SK-MEL-5 (cell line): ENCODE data around the gene TMEM145. TPM values are rescaled to one million over a fixed set of nuclear protein-coding genes. Genes with fewer than 3 reads are reported as not detected.

Source experiments
- DNase-seq: peaks from one replicate; pipeline ENCODE4 v3.0.0-alpha.2; 2016; ENCODE audit warnings: low read depth, low spot score
- in situ Hi-C: cut with HindIII; loops from 2 replicates; pipeline ENCODE4 v1.10.0; 2016; ENCODE audit warnings: low sequenced_read_pairs, high pct_unique_total_duplicates, low pct_unique_long_range_greater_than_20kb
- small RNA-seq, 2 experiments: library from RNA; depleted of rRNA; stranded (forward); fragments of <200 nt; gene quantifications; one replicate each; pipeline ENCODE3, GENCODE V24; 2014
- total RNA-seq: library from RNA; depleted of rRNA; stranded (reverse); fragments of >200 nt; shearing (Covaris generic); gene quantifications from 2 replicates; pipeline ENCODE4 v1.2.3, GENCODE V29; 2014; rRNA removed

The TMEM145 gene
- total RNA-seq, 1 experiment from 2014 or later, result 0.98 TPM

GRCh38 chr19:42362891-42363440 lies 49.9 kb downstream of the TMEM145 start:
- DNase-seq, result no peak
- in situ Hi-C loops, result no loop called here

- no peak for DNase-seq
- in situ Hi-C loops, result no loop called here
These were observed 50.7 kb downstream of the TMEM145 start for GRCh38 chr19:42363614-42364346.

GRCh38 chr19:42366673-42367072 lies 53.6 kb downstream of the TMEM145 start:
- DNase-seq, result no peak
- in situ Hi-C loops, result no loop called here

- no peak for DNase-seq
- in situ Hi-C loops, result no loop called here
These were observed 54.8 kb downstream of the TMEM145 start for GRCh38 chr19:42367929-42368328.

DNA sequence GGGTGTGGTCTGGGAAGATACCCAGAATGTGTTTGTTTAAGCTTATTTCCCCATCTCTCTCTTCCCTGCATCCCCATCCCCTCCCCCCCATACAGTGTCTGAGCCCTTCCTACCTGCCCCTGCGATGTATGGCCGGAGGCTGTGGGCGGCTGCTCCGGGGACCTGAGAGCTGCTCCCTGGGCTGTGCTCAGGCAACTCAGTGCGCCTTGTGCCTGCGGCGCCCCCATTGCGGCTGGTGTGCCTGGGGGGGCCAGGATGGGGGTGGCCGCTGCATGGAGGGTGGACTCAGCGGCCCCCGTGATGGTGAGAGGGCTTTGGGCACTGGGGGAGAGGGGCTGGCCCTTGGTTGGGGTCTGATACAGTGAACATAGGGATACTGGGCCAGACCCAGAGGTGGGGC lies 55.3 kb downstream of the TMEM145 start:
- no peak for DNase-seq
- in situ Hi-C loops, result no loop called here

- in situ Hi-C loops, result no loop called here
These were observed 55.7 kb downstream of the TMEM145 start for GRCh38 chr19:42368765-42369164.

GRCh38 chr19:42369433-42370067 lies 56.4 kb downstream of the TMEM145 start:
- in situ Hi-C loops, result no loop called here
- no peak for DNase-seq

More at GRCh38 chr19:42368765-42369164, 55.7 kb downstream of the TMEM145 start:
- DNase-seq, result no peak

DNA sequence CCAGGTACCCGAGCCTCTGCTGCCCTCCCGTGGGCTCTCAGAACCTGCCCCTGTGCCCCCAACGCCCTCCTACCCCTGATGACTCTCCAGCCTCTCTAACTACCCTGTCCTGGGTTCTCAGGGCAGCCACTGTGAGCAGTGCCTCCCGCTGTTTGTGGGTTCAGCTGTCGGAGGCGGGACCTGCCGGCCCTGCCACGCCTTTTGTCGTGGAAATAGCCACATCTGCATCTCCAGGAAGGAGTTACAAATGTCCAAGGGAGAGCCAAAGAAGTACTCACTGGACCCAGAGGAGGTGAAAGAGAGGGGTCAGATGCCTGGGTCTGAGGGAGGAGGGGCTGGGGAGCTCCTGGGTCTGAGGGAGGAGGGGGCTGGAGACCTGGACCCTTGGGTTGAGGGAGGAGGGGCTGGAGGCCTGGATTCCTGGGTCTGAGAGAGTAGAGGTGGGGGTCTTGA lies 57.0 kb downstream of the TMEM145 start:
- in situ Hi-C loops, result no loop called here
- DNase-seq, result no peak

DNA sequence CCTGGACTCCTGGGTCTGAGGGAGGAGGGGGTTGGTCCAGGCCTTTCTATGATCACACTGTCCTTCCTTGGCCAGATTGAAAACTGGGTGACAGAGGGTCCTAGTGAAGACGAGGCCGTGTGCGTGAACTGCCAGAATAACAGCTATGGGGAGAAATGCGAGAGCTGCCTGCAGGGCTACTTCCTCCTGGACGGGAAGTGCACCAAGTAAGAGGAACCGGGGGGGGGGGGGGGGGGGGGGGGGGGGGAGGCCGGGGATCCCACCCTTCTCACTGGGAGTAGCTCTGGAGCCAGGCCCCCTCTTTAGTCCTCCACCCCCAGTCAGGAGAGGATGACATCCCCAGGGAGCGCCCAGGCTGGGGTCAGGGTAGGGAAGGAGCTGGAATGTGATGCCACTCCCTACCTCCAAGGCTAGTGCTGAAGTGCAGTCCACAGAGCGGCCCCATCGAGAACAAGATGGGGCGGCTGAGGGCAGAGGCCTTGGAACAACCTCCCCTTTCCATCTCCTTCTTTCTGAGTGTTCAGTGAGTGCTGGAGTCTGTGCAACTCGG lies 57.6 kb downstream of the TMEM145 start:
- in situ Hi-C loops, result no loop called here
- DNase-seq, result no peak

Small RNA genes lying within 50 kb of the gene (small RNA-seq; reads per million reads assigned to genes)
- gene MIR8077, result 0 to 0.10 reads per million in 2 experiments

Other genes with a start within 250 kb of the TMEM145 start
- not detected in 2 replicates for gene GRIK5, start 243.1 kb upstream of the TMEM145 start, total RNA-seq
- 11.9 and 13.8 TPM in 2 replicates for gene ZNF574, start 237.1 kb upstream of the TMEM145 start, total RNA-seq
- gene POU2F2, start 180.9 kb upstream of the TMEM145 start, total RNA-seq, result not detected in 2 replicates
- gene DEDD2, start 95.6 kb upstream of the TMEM145 start, total RNA-seq, result 19.5 and 23.9 TPM in 2 replicates
- 6.8 and 8.9 TPM in 2 replicates for gene ZNF526, start 93.0 kb upstream of the TMEM145 start, total RNA-seq
- gene GSK3A, start 70.7 kb upstream of the TMEM145 start, total RNA-seq, result 18.7 and 19.0 TPM in 2 replicates
- gene ERF, start 58.2 kb upstream of the TMEM145 start, total RNA-seq, result 25.5 and 32.7 TPM in 2 replicates
- gene CIC, start 44.1 kb upstream of the TMEM145 start, total RNA-seq, result 5.2 and 11.3 TPM in 2 replicates
- 1.1 and 1.2 TPM in 2 replicates for gene PRR19, start 11.2 kb upstream of the TMEM145 start, total RNA-seq
- 45.4 and 50.9 TPM in 2 replicates for gene PAFAH1B3, start 10.7 kb upstream of the TMEM145 start, total RNA-seq
- 8.8 and 8.9 TPM in 2 replicates for gene MEGF8, start 12.3 kb downstream of the TMEM145 start, total RNA-seq
- gene CNFN, start 77.0 kb downstream of the TMEM145 start, total RNA-seq, result 0.77 TPM in 1 of 2 replicates, not detected in the other
- gene LIPE, start 114.1 kb downstream of the TMEM145 start, total RNA-seq, result not detected in 2 replicates
- 0.34 TPM in 1 of 2 replicates, not detected in the other for gene CXCL17, start 129.6 kb downstream of the TMEM145 start, total RNA-seq
- 31.2 and 38.8 TPM in 2 replicates for gene CEACAM1, start 215.2 kb downstream of the TMEM145 start, total RNA-seq